Adrenal gland (tissue), 12 donors: Measurements from ENCODE around the gene ARHGEF40. TPM values are rescaled to one million over a fixed set of nuclear protein-coding genes. Genes with fewer than 3 reads are reported as not detected.

ENCODE experiments used
- DNase-seq, 7 donors: peaks; one replicate each; pipeline ENCODE4 v3.0.0-alpha.2; 2019 to 2020
- H3K27ac ChIP-seq, 5 donors: fragments of 200-600 bp; sonication (generic) in 4 of 5; 1 replicate in 3 of 5; 2 replicates in 2 of 5; pipeline versions ENCODE4 v1.5.1 to v1.8.0; 2016 to 2020; ENCODE audit warnings: mild to moderate bottlenecking in 1 of 5
- H3K27me3 ChIP-seq: fragments of 200-600 bp; 2 replicates; pipeline ENCODE4 v1.8.0; 2021
- H3K36me3 ChIP-seq, 2 donors: fragments of 200-600 bp; replicated peaks in 1 of 2; 1 replicate in 1 of 2; 2 replicates in 1 of 2; pipeline versions ENCODE4 v1.5.1 to v1.8.0; 2018 to 2022
- H3K4me1 ChIP-seq, 2 donors: fragments of 200-600 bp; replicated peaks in 1 of 2; 1 replicate in 1 of 2; 2 replicates in 1 of 2; pipeline versions ENCODE4 v1.5.1 to v1.8.0; 2018 to 2021
- H3K4me3 ChIP-seq, 4 donors: fragments of 200-600 bp; sonication (generic) in 3 of 4; one replicate each; pipeline ENCODE4 v1.5.1; 2016 to 2018
- H3K9me3 ChIP-seq, 3 donors: fragments of 200-600 bp; sonication (generic) in 1 of 3; replicated peaks in 1 of 3; 1 replicate in 2 of 3; 2 replicates in 1 of 3; pipeline versions ENCODE4 v1.5.1 to v1.8.0; 2016 to 2021
- CTCF ChIP-seq, 6 experiments: fragments of 450-650 bp in 4 of 6; fragments of 200-600 bp in 2 of 6; sonication (generic) in 1 of 6; IDR thresholded peaks; 1 replicate in 5 of 6; 2 replicates in 1 of 6; pipeline versions ENCODE4 v1.5.1 to v1.8.0; 2016 to 2021; ENCODE audit warnings: antibody characterized with exemption in 6 of 6, mild to moderate bottlenecking in 2 of 6, moderate library complexity in 1 of 6
- POLR2A ChIP-seq, 2 donors: fragments of 450-650 bp; IDR thresholded peaks; one replicate each; pipeline ENCODE4 v1.6.1; 2017; ENCODE audit warnings: antibody characterized with exemption in 2 of 2, mild to moderate bottlenecking in 2 of 2, moderate library complexity in 1 of 2
- WGBS, 4 donors: extraction: QIAGEN DNeasy Blood & Tissue Kit in 2 of 4; methylation state at CpG; one replicate each; pipeline versions ENCODE4 v1.1.5 to v1.1.7; 2013 to 2017; 5-methylcytosine and 5-hydroxymethylcytosine counted together
- intact Hi-C, 2 donors: fragments of 100-400 bp; cut with DNase I; formaldehyde crosslinking; loops; one replicate each; pipeline versions ENCODE4 v1.14.1 to v1.15.0; 2022 to 2023
- polyA plus RNA-seq, 3 donors: library from polyadenylated mRNA; stranded (reverse); fragments of 200-250 nt in 2 of 3; fragments of 350-450 nt in 1 of 3; fragmentation: Illumina TruSeq in 1 of 3; extraction: RNeasy Lipid Tissue Mini Kit (QIAGEN cat#74804) in 1 of 3; gene quantifications; one replicate each; pipeline ENCODE4 v1.2.3, GENCODE V29; 2013 to 2014
- total RNA-seq, 9 donors: library from RNA; depleted of rRNA in 4 of 9; stranded (reverse); fragments of >200 nt in 4 of 9; fragments of 120-200 nt in 1 of 9; fragmentation: NEBNext Ultra II Directional in 1 of 9; extraction: Animal tissue kit (Norgen Biotek cat#: 25700) in 1 of 9; gene quantifications; one replicate each; pipeline versions ENCODE4 v1.1.0 to v1.2.4, GENCODE V29; 2013 to 2023
- donor health status: healthy with polysubstance abuse.
- donor health status: Bipolar disorder and iron deficiency.
- donor health status: DM: yes; HTN: yes; CAD: no.
- donor health status: DM: no; HTN: no; CAD: no.
- donor health status: DM: no; HTN: no; CAD: no.
- donor health status: DM: yes; HTN: yes; CAD: no.

Gene ARHGEF40
- total and polyA plus RNA-seq, 12 donors: 48.7 to 258 (median 134) TPM

DNA sequence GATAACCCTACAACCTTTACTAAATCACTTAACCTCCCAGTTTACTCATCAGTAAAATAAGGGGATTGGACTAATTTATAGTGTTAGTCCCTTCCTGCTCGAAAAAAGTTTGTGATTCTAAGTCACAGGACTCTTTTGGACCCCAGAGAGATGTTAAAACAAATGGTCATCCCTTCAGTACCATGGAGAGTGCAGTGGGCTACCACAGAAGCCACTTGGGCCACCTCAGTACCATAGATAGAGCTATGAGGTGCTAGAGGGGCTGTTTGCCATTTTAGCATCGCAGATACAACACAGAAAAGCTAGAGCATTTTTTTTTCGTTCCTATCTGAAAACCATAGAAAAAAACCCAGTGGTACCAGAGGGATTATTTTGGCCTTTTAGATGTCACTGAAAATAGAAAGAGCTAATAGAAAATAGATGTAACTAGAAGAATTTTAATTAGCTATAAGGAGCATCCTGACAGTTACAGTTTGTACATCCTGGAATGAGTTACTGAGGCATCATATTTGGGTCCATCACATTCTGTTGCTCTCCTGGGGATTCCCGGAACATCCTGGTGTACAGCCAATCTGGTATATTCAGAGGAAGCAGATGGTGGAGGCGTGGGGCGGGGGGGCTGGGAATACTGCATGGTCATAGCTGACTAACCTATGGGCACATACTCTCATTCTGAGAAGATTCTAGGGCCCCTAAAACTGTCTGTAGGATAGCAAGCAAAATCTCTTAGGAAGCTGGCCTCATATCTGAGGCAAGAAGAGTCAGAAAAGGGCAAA lies 25.5 kb downstream of the ARHGEF40 start:
- 55 to 61% (median 59%) methylated on average over 6 of the region's 6 CpGs for WGBS, 4 donors
- Histone ChIP-seq H3K9me3 (no peaks in the 10 kb centered on the region), H3K36me3 (peaks cover 0 to 27% of the 10 kb centered on the region in 2 donors), H3K4me1 (peaks cover 25 to 50% of the 10 kb centered on the region in 2 donors), H3K4me3 (no peak overlapping the region), H3K27ac (peak overlapping the region in 3 of 5 donors; percentile 88 to 95 (median 89)), H3K27me3 (no peaks in the 10 kb centered on the region)
- DNase-seq: peak in 1 of 7 donors; percentile 47
- TF ChIP-seq CTCF (IDR thresholded peaks at IDR 0.05) (no peak), POLR2A (IDR thresholded peaks at IDR 0.05) (no peak)
- intact Hi-C loops: no loop called here

- intact Hi-C loops: no loop called here
- peaks cover 0 to 19% of the 10 kb centered on the region in 2 donors for H3K36me3 ChIP-seq
- peak overlapping the region in 1 of 4 donors; percentile 76 for H3K4me3 ChIP-seq
- WGBS, 4 donors: 63 to 67% (median 64%) methylated on average over 3 of the region's 3 CpGs
- H3K27me3 ChIP-seq: no peaks in the 10 kb centered on the region
- H3K27ac ChIP-seq: peak overlapping the region in 3 of 5 donors; percentile 88 to 95 (median 89)
- DNase-seq: peak in 1 of 7 donors; percentile 41
- H3K9me3 ChIP-seq: no peaks in the 10 kb centered on the region
- H3K4me1 ChIP-seq: peaks cover 25 to 50% of the 10 kb centered on the region in 2 donors
- no peak for TF ChIP-seq CTCF (IDR thresholded peaks at IDR 0.05)
- TF ChIP-seq POLR2A (IDR thresholded peaks at IDR 0.05): no peak
Measured at GRCh38 chr14:21096438-21096837, 26.3 kb downstream of the ARHGEF40 start.

DNA sequence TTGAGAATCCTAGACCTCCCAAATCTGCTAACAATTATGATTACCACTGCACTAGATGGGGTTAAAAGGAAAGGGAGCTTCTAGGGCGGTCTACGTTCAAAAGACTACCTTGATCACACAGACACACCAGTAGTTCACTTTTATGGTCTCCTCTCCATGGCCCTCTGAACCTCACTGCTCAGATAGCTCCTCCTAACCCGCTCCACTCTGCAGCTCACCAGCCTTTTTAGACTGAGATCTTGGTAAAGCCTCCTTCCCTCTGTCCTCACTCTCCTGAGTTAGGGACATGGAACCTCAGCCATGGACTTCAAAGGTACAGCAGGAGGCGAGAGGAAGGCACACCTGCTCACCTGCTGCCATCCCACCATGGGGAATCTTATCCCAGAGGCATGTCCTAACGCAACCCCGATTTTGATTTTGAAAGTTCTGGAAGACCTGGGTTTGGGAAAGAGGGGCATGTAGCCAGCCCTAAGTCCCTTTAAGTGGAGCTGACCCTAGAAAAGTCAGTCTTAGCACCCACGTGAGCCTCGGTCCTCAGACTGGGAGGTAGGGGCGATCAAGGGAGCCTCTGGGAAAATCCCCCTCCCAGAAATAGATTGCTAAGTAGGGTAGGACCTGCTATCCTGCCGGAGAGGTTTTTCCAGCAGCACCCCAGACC lies 27.0 kb downstream of the ARHGEF40 start:
- Histone ChIP-seq H3K36me3 (peaks cover 0 to 12% of the 10 kb centered on the region in 2 donors), H3K4me1 (peaks cover 25 to 44% of the 10 kb centered on the region in 2 donors), H3K4me3 (peak overlapping the region in 2 of 4 donors; percentile 67 to 76), H3K27me3 (no peaks in the 10 kb centered on the region), H3K27ac (peak overlapping the region; percentile 64 to 95 (median 88)), H3K9me3 (no peaks in the 10 kb centered on the region)
- WGBS, 4 donors: 48 to 65% (median 54%) methylated on average over 9 to 10 of the region's 10 CpGs
- DNase-seq: peak in 2 of 7 donors; percentile 18 to 51
- intact Hi-C loops: no loop called here
- TF ChIP-seq POLR2A (IDR thresholded peaks at IDR 0.05): no peak
- no peak for TF ChIP-seq CTCF (IDR thresholded peaks at IDR 0.05)

DNA sequence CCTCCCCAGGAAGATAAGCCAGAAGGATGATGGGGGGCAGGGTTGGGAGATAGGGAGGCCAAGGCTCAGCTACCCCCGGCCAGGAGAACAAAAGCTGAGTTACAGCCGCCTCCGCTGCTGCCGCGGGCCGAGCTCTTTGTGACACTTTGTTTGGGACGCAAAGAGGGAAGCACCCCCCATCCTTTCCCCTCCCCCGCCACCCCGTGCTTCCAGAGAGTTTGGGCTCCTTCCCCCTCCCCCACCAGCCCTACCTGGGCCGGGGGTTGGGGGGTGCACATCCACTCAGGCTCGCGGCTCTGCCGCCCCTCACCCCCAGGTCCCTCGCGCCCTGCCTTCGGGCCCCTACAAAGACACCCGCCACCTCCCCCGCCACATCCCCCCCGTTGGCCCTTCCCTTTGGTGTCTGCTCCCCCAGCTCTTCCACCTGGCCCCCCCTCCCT lies 27.6 kb downstream of the ARHGEF40 start:
- H3K4me1 ChIP-seq: peaks cover 25 to 43% of the 10 kb centered on the region in 2 donors
- DNase-seq: peak in 6 of 7 donors; percentile 52 to 72 (median 63)
- H3K27ac ChIP-seq: peak overlapping the region; percentile 64 to 95 (median 88)
- no peaks in the 10 kb centered on the region for H3K9me3 ChIP-seq
- 1 to 6% (median 5%) methylated on average over 3 to 19 of the region's 19 CpGs for WGBS, 4 donors
- TF ChIP-seq POLR2A (IDR thresholded peaks at IDR 0.05) (peak in 1 of 2 donors; percentile 50), CTCF (IDR thresholded peaks at IDR 0.05) (no peak)
- peak overlapping the region in 2 of 4 donors; percentile 67 to 76 for H3K4me3 ChIP-seq
- peaks cover 0 to 7% of the 10 kb centered on the region in 2 donors for H3K36me3 ChIP-seq
- no peaks in the 10 kb centered on the region for H3K27me3 ChIP-seq
- intact Hi-C loops: no loop called here
